Measurements from ENCODE around the gene CDH4.
"Not testable (repeated sequence)": the region's sequence is repeated elsewhere in the genome, so short reads cannot be mapped to it uniquely, and the experiment has no call there.

Gene CDH4

DNA sequence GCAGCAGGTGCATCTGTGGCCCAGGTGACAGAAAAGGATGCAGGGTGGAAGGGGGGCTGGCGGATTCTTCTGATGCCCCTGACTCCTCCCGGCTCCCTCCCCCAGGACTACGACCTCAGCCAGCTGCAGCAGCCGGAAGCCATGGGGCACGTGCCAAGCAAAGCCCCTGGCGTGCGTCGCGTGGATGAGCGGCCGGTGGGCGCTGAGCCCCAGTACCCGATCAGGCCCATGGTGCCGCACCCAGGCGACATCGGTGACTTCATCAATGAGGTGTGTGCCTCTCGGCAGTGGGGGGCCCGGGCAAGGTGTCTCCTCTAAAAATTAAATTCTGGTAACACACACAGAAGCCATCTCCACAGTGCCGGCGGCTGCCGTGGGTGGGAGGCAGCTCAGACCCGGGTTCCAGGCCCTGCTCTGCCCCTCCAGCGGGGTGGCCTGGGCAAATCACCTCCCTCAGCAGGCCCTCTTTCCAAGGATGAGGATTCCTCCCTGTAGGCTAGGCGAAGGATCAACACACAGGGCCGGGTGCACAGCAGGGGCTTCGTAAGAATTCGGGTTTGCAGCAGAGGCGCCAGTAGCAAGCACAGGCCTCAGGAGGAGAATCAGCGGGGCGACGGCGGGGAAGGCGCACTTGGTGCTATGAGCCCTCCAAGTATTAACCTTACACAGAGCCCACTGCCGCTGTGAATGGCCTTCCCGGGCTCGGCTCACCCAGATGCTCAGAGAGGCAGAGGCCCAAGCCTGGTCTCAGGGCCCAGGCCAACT is 682.1 kb downstream of the CDH4 start:
- DNase-seq (ENCODE audit: low spot score) = no peak

DNA sequence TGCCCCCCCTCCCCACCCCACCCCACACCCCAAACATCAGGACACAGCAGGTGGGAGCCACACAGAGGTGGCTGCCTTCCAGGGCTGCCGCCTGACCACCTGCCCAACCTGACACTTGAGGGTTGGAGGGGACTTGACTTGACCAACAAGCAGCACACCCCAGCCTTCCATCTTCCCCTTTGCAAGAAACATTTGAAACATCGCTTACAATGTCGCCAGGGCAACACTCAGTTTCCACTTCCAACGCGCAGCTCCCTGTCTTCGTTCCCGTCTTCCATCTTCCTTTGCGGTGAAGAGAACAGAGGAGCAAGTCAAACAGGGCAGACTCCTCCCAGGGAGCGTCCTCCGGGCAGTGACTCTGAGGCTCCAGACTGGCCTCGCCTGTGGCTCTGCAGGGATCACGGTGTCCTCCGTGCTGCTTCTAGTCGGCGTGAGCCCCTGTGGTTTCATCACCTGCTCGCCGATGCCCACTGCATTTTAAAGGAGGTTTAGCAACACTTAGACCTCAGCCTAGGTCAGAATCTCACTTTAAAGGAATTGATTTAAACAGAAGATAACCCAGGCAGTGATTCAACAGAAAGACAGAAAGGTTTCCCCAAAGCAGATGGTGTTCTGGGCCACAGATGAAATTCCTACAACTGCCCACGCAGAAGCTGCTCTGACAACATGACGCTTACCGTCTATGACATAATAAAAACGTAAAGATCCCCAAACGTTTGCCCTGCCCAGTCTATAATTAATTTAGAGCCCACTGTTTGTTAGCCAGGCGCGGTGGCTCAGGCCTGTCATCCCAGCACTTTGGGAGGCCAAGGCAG is 682.9 kb downstream of the CDH4 start:
- no peak for DNase-seq (ENCODE audit: low spot score)

DNA sequence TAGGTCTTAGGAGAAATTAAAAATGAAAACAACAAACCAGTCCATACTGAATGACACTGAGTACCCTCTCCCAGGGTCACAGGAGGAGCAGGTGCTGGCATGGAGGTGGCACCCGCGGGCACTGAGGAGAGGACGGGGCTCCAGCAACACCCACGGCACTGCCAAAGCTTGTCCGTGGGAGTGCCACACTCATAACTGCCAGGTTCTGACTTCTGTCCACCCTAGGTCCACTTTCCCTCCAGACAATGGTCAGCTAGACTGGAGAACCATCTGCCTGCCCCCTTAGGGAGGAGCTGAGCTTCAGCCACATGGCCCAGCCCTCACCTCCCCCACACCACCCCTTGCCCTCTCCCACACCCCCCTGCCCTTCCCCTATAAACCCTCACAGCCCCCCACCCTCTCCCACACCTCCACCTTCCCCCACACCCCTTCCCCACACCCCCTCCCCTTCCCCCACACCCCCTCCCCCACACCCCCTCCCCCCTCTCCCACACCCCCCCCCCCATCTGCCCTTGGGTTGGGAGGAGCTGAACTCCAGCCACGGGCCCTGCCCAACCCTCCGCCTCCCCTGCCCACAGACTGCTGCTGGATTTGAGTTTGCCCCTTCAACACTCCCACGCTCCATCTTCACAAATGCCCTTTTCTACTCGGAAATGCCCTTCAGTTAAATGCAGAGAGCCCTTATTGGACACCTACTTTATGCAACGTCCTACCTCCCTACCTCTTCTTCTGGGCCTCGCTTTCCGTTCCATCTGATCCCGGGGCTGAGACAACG is 684.1 kb downstream of the CDH4 start:
- no peak for DNase-seq (ENCODE audit: low spot score)

DNA sequence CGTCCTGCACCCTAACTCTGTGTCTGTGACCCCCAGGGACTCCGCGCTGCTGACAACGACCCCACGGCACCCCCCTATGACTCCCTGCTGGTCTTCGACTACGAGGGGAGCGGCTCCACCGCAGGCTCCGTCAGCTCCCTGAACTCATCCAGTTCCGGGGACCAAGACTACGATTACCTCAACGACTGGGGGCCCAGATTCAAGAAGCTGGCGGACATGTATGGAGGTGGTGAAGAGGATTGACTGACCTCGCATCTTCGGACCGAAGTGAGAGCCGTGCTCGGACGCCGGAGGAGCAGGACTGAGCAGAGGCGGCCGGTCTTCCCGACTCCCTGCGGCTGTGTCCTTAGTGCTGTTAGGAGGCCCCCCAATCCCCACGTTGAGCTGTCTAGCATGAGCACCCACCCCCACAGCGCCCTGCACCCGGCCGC is 684.7 kb downstream of the CDH4 start:
- no peak for DNase-seq (ENCODE audit: low spot score)

DNA sequence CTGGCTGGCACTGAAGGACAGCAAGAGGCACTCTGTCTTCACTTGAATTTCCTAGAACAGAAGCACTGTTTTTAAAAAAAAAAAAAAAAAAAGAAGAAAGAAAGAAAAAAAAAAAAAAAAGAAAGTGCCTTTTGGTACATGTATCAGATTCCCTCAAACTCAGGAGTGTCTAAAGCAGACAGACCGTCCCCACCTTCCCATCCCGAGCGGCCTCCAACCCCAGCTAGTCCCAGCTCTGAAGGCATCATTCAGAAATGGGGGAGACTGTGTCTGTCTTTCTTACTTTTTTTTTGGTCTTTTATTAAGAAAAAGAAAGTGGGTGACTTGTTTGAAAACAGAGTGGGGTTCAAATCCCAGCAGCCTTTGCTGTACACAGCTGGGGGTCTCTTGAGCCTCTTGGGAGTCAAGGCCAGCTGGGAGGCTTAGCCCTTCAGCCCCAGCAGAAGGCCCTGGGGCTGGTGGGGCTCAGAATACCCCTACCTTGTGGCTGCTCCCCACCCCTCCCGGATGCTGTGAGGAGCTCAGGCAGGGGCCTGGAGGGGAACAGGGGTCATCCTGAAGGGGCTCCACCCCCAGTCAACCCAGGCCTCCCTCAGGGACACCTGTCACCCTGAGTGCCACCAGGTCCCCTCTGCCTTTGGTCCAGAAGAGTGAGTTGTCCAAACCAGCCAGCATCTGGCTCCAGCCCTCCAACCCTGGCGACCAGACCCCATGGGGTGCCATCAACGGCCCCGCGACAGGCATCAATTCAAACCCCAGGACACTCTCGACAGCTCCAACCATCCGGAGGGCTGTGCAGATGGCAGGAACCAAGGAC is 685.3 kb downstream of the CDH4 start:
- DNase-seq (ENCODE audit: low spot score) = no peak

DNA sequence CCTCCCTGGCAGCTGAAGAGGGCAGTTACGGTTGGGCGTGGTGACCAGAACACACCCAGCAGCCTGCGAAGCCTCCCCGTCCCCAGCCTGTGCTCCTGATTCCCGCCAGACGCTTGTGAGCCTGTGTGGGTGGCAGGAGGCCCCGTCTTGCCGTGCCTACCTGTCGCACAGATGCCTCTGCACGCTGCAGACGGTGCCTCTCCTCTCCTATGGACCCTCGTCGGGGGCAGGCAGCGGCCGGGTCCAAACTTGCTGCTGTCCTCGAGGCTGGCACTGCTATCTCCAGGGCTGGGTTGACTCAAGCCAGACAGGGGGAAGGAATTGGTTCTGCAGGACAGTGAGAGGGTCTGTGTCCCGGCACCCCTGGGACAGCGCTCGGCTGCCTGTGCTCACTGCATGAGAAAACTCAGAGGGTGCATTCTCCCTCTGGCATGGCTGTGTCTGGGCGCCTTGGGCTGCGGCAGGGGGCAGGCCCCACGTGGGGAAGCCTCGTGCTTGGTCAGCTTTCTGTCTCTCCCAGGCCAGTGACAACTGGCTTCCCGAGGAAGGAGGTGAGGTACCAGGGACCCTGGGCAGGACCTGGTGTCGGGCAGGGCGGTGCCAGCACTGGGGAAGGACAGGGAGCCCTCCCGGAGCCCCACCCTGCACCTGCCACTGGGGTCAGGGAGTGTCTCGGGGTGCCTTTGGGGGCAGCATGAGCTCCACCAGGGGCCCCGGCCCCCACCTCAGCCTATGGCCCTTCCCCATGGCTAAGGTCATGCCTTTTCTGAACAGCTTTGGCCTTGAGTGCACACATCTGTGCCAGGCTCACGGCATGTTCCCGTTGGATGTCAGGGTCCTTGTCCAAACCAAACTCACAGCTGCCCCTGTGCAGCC is 686.1 kb downstream of the CDH4 start:
- DNase-seq (ENCODE audit: low spot score) = no peak

DNA sequence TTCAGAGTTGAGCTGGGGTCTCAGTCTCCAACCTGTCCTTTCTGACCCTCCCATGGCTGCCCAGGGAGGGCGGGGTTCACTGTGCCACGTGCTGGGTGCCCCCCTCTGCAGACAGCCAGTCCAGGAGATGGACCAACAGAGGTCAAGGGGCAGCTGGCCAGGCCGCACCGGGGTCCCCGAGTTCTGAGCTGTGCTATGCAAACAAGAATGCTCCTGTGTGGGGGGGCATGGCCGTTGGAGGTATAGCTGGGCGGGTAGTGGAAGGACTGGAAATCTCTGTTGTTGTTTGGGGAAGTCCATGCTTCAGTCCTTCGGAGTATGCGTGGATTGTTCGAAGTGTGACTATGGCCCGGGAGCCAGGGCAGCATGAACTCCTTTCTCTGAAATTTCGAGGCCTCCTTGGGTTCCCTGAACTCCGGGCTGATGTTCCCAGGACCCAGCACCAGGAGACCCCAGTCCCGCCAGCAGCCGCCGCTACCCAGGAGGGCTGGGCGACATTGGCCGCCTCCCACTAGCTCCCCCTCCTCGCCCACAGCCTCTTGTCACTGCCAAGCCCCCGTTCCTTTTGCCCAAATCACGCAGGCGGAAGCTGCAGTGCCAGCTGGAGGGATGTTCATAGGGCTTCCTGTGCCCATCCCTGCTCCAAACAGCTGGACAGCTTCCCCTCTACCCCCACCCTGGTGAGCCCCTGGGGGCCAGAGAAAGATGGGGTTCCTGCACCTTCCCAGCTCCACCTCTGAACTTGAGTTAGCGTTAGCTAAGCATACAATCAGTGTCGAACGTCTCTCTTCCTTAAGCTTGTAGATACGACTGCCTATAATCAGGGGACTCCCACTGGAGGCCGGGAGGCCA is 687.0 kb downstream of the CDH4 start:
- no peak for DNase-seq (ENCODE audit: low spot score)

DNA sequence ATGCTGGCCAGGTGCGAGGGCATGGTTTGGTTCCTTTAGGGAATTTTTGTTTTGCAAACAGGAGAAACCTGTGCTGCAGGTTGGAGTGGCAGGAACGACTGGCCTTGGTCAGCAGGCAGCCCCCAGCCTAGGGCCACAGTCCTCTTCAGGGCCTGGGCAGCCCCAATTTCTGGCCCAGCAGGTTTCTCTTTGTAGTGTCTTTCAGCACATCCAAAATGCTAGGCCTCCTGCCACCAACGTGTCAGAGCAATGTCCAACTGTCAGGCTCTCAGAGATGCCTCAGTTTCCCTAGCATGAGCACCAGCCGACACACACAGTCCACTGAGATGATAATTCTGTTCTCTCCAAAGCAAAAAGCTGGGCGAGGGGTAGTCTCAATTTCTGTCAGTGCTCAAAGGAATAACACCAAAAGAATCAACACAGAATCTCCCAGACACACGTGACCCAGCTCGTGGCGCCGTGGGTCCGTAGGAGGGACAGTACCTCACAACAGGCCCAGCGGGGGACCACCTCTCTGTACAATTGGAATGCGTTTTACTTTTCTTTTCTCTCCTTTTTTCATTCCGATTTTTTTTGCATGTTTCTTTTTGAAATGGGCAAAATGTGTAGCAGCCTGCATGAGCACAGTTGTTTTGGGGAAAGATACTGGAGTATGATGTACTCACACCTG is 687.8 kb downstream of the CDH4 start:
- no peak for DNase-seq (ENCODE audit: low spot score)

DNA sequence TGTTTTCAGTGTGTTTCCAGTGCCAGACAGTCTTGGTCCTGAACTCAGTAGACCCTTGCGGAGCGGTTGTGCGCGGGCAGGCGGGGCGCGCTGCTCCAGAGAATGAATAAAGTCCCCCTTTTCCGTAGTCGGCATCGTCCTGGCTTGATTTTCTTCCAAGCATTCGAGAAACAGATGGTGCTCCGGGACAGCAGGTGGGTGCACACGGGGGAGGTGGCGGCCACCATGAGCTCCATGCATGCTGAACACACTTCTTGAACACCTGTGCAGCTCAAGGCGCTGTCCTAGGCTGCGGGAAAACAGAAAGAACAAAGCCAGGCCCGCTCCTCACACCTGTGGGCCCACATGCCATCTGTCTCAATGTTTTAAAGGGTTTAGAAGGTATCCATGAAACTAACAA is 688.4 kb downstream of the CDH4 start:
- DNase-seq (ENCODE audit: low spot score) = no peak

DNA sequence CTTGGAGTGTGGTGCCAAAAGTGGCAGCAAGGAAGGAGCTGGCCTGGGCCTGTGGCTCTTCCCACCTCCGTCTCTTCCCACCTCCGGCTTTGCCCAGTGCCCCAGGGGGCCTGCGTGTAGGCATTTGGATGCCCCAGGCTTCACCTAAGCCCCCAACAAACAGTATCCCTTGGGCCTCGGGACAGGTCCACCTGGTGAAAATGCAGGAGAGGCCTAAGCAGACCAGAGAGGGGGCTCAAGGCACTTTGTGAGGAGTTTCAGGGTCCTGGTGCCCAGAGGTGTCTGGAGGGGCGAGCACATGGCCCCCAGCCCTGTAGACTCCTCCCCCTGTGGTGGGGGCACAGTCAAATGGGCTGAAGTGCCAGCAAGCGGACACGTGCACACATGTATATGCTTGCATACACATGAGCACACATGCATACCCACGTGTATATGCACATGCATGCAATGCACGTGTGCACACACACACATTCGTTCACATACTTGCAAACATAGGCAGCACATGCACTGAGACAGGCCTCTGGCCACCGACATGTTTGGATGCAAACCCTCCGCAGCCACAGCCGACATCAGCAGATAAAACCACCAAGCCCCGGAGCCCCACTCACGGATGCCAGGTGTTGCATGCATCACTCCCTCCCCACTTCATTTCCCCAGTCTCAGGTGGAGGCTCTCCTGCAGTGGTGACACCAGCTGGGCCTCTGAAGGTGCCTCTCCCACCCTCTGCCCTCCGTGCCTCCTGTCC is 689.1 kb downstream of the CDH4 start:
- no peak for DNase-seq (ENCODE audit: low spot score)

DNA sequence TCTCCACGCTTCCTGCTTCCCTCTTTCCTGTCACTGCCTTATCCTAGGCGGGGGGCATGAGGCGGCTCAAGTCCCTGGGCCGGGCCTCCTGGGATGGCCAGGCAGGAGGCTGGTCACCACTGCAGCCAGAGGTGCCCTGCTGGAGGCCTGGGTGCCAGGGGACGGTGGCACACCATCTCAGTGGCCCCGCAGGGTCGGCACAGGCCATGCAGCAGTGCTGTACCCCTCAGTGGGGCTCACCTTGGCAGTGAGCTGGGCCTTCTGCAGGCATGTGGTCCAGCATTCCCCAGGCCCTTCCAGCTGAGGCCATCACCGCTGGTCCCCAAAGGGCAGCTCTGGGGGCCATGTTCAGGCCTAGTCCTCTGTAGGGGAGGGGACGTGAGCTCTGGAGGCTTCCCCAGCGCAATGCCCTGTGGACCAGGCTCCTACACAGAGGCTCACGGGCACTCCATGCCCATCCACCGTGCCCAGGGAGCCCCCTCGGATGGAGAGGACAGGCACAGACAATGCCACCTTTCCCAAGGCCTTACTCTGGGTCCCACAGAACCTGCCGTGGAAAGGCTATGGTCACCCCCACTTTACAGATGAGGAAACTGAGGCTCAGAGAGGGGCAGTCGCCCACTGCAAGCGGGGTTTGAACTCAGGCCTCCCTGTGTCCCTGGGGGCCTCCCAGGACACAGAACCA is 689.8 kb downstream of the CDH4 start:
- no peak for DNase-seq (ENCODE audit: low spot score)

DNA sequence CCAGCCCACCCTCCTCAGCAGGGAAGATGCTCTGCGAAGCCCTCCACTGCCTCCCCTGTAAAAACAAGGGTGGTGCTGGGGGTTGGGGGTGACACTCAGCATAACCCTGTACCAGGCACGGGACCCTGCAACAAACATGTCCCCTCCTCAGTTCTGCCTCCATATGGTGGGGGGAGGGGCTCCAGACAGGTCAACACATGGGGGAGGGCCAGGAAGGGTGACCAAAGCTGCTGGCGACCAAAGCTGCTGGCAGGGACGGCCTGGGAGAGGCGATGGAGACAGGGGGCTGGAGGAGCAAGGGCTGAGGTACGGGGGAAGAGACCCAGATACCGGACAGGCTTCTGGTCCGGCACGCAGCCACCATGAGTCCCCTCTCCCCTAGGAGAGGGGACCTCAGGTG is 690.5 kb downstream of the CDH4 start:
- DNase-seq (ENCODE audit: low spot score) = no peak

DNA sequence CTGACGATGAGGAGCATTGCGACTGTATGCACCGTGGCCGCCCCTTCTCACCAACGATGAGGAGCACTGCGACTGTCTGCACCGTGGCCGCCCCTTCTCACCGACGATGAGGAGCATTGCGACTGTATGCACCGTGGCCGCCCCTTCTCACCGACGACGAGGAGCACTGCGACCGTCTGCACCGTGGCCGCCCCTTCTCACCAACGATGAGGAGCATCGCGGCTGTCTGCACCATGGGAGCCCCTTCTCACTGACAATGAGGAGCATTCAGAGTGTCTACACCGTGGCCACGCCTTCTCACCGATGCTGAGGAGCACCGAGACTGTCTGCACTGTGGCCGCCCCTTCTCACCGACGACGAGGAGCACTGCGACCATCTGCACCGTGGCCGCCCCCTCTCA is 692.9 kb downstream of the CDH4 start:
- DNase-seq (ENCODE audit: low spot score) = not testable (repeated sequence)

DNA sequence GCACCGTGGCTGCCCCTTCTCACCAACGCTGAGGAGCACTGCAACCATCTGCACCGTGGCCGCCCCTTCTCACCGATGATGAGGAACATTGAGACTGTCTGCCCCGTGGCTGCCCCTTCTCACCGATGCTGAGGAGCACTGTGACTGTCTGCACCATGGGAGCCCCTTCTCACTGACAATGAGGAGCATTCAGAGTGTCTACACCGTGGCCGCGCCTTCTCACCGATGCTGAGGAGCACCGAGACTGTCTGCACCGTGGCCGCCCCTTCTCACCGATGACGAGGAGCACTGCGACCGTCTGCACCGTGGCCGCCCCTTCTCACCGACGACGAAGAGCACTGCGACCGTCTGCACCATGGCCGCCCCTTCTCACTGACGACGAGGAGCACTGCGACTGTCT is 693.4 kb downstream of the CDH4 start:
- not testable (repeated sequence) for DNase-seq (ENCODE audit: low spot score)

DNA sequence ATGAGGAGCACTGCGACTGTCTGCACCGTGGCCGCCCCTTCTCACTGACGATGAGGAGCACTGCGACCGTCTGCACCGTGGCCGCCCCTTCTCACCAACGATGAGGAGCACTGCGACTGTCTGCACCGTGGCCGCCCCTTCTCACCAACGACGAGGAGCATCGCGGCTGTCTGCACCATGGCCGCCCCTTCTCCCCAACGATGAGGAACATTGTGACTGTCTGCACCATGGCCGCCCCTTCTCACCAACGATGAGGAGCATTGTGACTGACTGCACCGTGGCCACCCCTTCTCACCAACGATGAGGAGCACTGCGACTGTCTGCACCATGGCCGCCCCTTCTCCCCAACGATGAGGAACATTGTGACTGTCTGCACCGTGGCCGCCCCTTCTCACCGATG is 696.0 kb downstream of the CDH4 start:
- not testable (repeated sequence) for DNase-seq (ENCODE audit: low spot score)

DNA sequence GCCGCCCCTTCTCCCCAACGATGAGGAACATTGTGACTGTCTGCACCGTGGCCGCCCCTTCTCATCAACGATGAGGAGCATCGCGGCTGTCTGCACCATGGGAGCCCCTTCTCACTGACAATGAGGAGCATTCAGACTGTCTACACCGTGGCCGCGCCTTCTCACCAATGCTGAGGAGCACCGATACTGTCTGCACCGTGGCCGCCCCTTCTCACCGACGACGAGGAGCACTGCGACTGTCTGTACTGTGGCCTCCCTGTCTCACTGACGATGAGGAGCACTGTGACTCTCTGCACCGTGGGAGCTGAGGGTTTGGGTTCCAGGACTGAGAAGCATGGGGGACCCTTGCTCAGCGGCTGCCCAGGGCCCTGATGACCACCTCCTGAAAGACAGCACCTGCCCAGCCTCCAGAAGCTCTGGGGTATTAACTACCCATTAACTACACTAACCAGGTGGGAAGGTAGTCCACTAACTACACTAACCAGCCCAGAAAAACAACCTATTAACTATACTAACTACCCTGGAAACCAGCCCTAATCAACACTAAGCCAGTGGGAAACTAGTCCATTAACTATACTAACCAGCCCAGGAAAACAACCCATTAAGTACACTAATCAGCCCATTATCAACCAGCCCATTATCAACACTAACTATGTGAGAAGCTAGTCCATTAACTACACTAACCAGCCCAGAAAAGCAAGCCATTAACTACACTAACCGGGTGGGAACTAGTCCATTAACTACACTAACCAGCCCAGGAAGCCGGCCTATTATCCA is 696.7 kb downstream of the CDH4 start:
- no peak for DNase-seq (ENCODE audit: low spot score)

DNA sequence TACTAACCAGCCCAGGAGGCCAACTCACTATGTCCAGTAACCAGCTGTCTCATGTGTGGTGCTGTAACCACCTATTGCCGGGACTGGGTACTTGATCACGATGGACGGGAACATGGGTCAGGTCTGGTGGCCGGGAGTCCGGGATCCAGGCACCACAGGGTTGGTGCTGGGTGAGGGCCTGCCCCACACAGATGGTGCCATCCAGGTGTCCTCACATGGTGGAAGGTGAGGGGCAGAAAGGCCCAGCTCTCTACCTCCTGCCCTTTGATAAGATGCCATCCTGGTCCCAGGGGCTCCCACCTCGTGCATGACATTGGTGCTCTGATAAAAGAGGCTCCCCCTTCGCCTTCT is 697.3 kb downstream of the CDH4 start:
- no peak for DNase-seq (ENCODE audit: low spot score)
